Stimulated activated CD8-positive, alpha-beta memory T cell treated with anti-CD3 and anti-CD28 coated beads, Interleukin-4, amount 100 ng/mL, for 4 hours (primary cell): Measurements from ENCODE around the gene TAF11L13.

Source experiments
- DNase-seq, 2 donors: peaks; one replicate each; pipeline ENCODE4 v3.0.0-alpha.2; 2020; ENCODE audit warnings: low read depth in 2 of 2, low spot score in 1 of 2

The TAF11L13 gene

DNA sequence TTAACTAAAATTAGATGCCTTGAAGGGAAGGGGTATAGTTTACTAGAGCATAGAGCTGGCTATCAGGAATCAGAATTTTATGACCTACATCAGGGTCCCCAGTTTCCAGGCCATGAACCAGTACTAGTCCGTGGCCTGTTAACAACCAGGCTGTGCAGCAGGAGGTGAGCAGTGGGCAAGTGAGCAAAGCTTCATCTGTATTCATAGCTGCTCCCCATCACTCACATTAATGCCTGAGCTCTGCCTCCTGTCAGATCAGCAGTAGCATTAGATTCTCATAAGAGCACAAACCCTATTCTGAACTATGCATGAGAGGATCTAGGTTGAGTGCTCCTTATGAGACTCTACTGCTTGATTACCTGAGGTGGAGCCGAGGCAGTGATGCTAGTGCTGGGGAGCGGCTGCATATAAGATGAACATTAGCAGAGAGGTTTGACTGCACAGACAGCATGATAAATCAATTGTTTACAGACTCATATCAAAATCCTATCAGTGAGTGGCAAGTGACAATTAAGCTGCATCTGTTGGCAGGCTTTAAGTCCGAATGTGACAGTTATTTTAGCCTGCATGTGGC is 47.0 kb downstream of the TAF11L13 start:
- DNase-seq, result no peak

- no peak for DNase-seq
Observed at GRCh38 chr5:17679597-17680203, 47.8 kb downstream of the TAF11L13 start.

GRCh38 chr5:17680737-17681136 is 48.8 kb downstream of the TAF11L13 start:
- DNase-seq, result no peak
